Type B pancreatic cell (in vitro differentiated cells): ENCODE data around the gene PLA2G15. TPM values are rescaled to one million over a fixed set of nuclear protein-coding genes. Genes with fewer than 3 reads are reported as not detected.

ENCODE experiments used
- DNase-seq: peaks from one replicate; pipeline ENCODE4 v3.0.0; 2021; ENCODE audit warnings: mixed read lengths; ENCODE audit not compliant: unreplicated experiment; ENCODE audit errors: extremely low spot score
- H3K27ac Mint-ChIP-seq: 2 replicates; pipeline ENCODE4 v1.8.0; 2021; ENCODE audit warnings: mild to moderate bottlenecking, mixed read lengths
- H3K27me3 Mint-ChIP-seq: 2 replicates; pipeline ENCODE4 v1.8.0; 2021; ENCODE audit warnings: mixed read lengths
- H3K36me3 Mint-ChIP-seq: 2 replicates; pipeline ENCODE4 v1.8.0; 2021; ENCODE audit warnings: mixed read lengths
- H3K4me1 Mint-ChIP-seq: one replicate; pipeline ENCODE4 v1.8.0; 2021; ENCODE audit warnings: mixed read lengths; ENCODE audit not compliant: unreplicated experiment
- H3K4me3 Mint-ChIP-seq: 2 replicates; pipeline ENCODE4 v1.8.0; 2021; ENCODE audit warnings: mild to moderate bottlenecking, mixed read lengths
- H3K9me3 Mint-ChIP-seq: 2 replicates; pipeline ENCODE4 v1.8.0; 2021; ENCODE audit warnings: mixed read lengths
- total RNA-seq: library from RNA; stranded (reverse); gene quantifications from 2 replicates; pipeline ENCODE4 v1.2.1, GENCODE V29; 2021; ENCODE audit warnings: low replicate concordance
- TF ChIP-seq, protein P1 (sequence below): fragments of 200-600 bp; sonication (generic); conservative IDR thresholded peaks from 2 replicates; pipeline ENCODE4 v1.5.0; 2021; ENCODE audit warnings: antibody characterized with exemption, mild to moderate bottlenecking

PLA2G15 gene
- total RNA-seq, 1 donor from 2014 or later: 20.1 TPM

GRCh38 chr16:68232335-68232734 is 12.8 kb upstream of the PLA2G15 start:
- Mint-ChIP-seq H3K4me1 (peaks cover 14% of the 10 kb centered on the region), H3K27ac (no peak overlapping the region), H3K9me3 (no peaks in the 10 kb centered on the region), H3K4me3 (peak overlapping the region; percentile 22), H3K36me3 (peaks cover 11% of the 10 kb centered on the region), H3K27me3 (peaks cover 34% of the 10 kb centered on the region)
- TF ChIP-seq, protein P1, sequence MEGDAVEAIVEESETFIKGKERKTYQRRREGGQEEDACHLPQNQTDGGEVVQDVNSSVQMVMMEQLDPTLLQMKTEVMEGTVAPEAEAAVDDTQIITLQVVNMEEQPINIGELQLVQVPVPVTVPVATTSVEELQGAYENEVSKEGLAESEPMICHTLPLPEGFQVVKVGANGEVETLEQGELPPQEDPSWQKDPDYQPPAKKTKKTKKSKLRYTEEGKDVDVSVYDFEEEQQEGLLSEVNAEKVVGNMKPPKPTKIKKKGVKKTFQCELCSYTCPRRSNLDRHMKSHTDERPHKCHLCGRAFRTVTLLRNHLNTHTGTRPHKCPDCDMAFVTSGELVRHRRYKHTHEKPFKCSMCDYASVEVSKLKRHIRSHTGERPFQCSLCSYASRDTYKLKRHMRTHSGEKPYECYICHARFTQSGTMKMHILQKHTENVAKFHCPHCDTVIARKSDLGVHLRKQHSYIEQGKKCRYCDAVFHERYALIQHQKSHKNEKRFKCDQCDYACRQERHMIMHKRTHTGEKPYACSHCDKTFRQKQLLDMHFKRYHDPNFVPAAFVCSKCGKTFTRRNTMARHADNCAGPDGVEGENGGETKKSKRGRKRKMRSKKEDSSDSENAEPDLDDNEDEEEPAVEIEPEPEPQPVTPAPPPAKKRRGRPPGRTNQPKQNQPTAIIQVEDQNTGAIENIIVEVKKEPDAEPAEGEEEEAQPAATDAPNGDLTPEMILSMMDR: no peak
- DNase-seq: no peak

GRCh38 chr16:68233085-68233834 is 11.9 kb upstream of the PLA2G15 start:
- Mint-ChIP-seq H3K9me3 (no peaks in the 10 kb centered on the region), H3K4me3 (peak overlapping the region; percentile 93), H3K4me1 (peaks cover 14% of the 10 kb centered on the region), H3K27me3 (peaks cover 34% of the 10 kb centered on the region), H3K27ac (peak overlapping the region; percentile 98), H3K36me3 (peaks cover 11% of the 10 kb centered on the region)
- DNase-seq: no peak
- TF ChIP-seq, protein P1: no peak

DNA sequence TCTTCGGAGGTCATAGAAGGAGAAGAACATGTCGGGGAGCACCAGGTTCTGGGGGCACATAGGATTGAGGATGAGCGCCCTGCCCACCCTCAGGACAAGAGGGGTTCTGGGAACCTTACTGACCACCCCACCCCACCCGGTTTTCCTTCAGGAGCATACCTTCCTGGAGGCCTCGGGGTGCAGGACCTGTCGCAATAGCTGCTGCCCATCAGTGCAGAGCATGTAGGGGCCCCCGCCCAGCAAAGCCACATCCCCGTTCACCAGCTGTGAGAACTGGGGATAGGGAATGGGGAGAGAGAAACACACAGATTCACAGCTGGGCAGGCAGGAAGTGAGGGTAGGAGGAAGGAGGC is 11.4 kb upstream of the PLA2G15 start:
- peak overlapping the region; percentile 93 for H3K4me3 Mint-ChIP-seq
- H3K27ac Mint-ChIP-seq: peak overlapping the region; percentile 98
- no peak for DNase-seq
- peaks cover 34% of the 10 kb centered on the region for H3K27me3 Mint-ChIP-seq
- TF ChIP-seq, protein P1: no peak
- H3K36me3 Mint-ChIP-seq: peaks cover 11% of the 10 kb centered on the region
- H3K9me3 Mint-ChIP-seq: no peaks in the 10 kb centered on the region
- peaks cover 14% of the 10 kb centered on the region for H3K4me1 Mint-ChIP-seq

- DNase-seq: peak; percentile 78
- peak overlapping the region; percentile 98 for H3K27ac Mint-ChIP-seq
- H3K9me3 Mint-ChIP-seq: no peaks in the 10 kb centered on the region
Observed at GRCh38 chr16:68234188-68235107, 10.7 kb upstream of the PLA2G15 start.

DNA sequence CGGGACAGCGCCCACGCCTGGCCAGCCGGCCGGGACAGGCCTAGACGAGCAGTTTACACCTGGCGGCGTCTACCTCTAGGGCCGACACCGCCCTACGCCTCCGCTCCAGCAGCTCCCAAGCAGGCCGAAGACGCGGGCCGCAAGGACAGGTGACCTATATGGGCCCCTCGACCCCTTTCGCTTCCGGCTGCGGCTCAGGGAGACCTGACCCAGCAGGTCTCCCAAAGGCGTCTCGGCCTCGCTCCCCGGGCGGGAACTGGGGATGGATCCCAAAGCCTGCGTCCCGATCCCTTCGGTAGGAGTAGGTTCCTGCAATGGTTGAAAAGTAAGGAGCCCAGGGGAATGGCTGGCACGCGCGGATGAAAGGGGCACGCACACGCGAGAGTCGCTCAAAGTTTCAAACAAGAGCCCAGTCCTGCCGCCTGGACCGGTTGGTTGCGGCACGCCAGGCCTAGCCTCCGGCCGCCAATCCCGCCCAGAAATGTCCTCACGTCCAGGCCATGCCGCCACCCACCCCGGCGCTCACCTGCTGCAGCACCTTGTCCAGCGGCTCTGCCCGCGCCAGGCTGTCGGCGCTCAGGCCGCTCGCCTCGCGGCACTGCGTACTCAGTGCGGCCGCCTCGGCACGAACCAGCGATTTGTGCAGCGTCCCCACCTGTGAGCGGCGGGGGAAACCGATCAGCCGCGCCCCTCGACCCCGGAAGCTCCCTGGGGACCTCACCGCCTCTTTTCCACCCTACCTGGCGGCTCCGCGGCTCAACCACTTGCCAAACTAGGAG is 9.9 kb upstream of the PLA2G15 start:
- Mint-ChIP-seq H3K27me3 (peaks cover 34% of the 10 kb centered on the region), H3K4me1 (peaks cover 9% of the 10 kb centered on the region), H3K27ac (peak overlapping the region; percentile 98), H3K4me3 (peak overlapping the region; percentile 93), H3K9me3 (no peaks in the 10 kb centered on the region), H3K36me3 (peaks cover 8% of the 10 kb centered on the region)
- TF ChIP-seq, protein P1: peak; percentile 17
- DNase-seq: peak; percentile 70

More at GRCh38 chr16:68234188-68235107, 10.7 kb upstream of the PLA2G15 start:
- H3K4me3 Mint-ChIP-seq: peak overlapping the region; percentile 93
- TF ChIP-seq, protein P1: no peak
- peaks cover 10% of the 10 kb centered on the region for H3K4me1 Mint-ChIP-seq
- peaks cover 34% of the 10 kb centered on the region for H3K27me3 Mint-ChIP-seq
- H3K36me3 Mint-ChIP-seq: peaks cover 8% of the 10 kb centered on the region
